Activated CD4-positive, alpha-beta memory T cell treated with anti-CD3 and anti-CD28 coated beads, Interleukin-2, amount 10 ng/mL, durations not matched to agents 7 days and 5 days (primary cell): ENCODE results near the gene GNB4. TPM values are rescaled to one million over a fixed set of nuclear protein-coding genes. Genes with fewer than 3 reads are reported as not detected.

Experiments used
- CTCF ChIA-PET: fragments of 350-600 bp; sonication (Branson Sonifier 250); formaldehyde crosslinking; loops from one replicate; lab custom pipeline; 2021; ENCODE audit warnings: antibody characterized with exemption, inconsistent platforms; lab: Charles Lee
- POLR2A ChIA-PET: fragments of 350-600 bp; sonication (Branson Sonifier 250); formaldehyde crosslinking; loops from one replicate; lab custom pipeline; 2021; ENCODE audit warnings: antibody characterized with exemption; lab: Charles Lee
- DNase-seq: peaks from one replicate; pipeline ENCODE4 v3.0.0-alpha.2; 2020
- H3K27ac Mint-ChIP-seq: one replicate; pipeline ENCODE4 v1.8.0; 2021; ENCODE audit warnings: mild to moderate bottlenecking, mixed read lengths
- H3K27me3 Mint-ChIP-seq: one replicate; pipeline ENCODE4 v1.8.0; 2021; ENCODE audit warnings: mixed read lengths
- H3K36me3 Mint-ChIP-seq: one replicate; pipeline ENCODE4 v1.8.0; 2021; ENCODE audit warnings: low read depth, mixed read lengths
- H3K4me1 Mint-ChIP-seq: one replicate; pipeline ENCODE4 v1.8.0; 2021; ENCODE audit warnings: mixed read lengths
- H3K4me3 Mint-ChIP-seq: one replicate; pipeline ENCODE4 v1.8.0; 2021; ENCODE audit warnings: mild to moderate bottlenecking, mixed read lengths
- H3K9me3 Mint-ChIP-seq: one replicate; pipeline ENCODE4 v1.8.0; 2021; ENCODE audit warnings: mixed read lengths
- total RNA-seq, 2 experiments: library from RNA; stranded (reverse); gene quantifications; one replicate each; pipeline ENCODE4 v1.2.3, GENCODE V29; 2021

GNB4 gene
- total RNA-seq, 2 experiments from 2014 or later: 6.3 to 7.5 TPM

DNA sequence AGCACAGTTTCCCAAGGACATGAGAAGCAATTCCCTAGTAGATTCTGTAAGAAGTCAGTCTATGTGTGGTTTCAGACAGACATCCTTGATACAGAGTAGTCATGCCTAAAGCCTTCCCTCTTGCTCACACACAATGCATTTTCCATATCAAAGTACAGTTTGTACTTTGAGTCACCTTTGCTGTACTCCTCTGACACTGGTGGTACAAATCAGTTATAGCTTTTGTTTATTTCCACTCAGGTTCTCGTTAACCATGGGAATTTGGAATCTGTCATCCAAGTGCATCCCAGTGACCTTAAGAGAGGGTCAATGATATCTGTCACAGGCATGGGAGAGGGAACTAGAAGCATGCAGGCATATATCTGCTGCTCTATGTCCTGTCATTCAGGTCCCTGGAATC is 3.6 kb upstream of the GNB4 start:
- Mint-ChIP-seq H3K4me1 (peaks cover 17% of the 10 kb centered on the region), H3K9me3 (no peaks in the 10 kb centered on the region), H3K27me3 (peaks cover 67% of the 10 kb centered on the region), H3K27ac (no peak overlapping the region), H3K4me3 (no peak overlapping the region), H3K36me3 (no peaks in the 10 kb centered on the region)
- DNase-seq: no peak
- ChIA-PET POLR2A (no interaction called here), CTCF (no interaction called here)

DNA sequence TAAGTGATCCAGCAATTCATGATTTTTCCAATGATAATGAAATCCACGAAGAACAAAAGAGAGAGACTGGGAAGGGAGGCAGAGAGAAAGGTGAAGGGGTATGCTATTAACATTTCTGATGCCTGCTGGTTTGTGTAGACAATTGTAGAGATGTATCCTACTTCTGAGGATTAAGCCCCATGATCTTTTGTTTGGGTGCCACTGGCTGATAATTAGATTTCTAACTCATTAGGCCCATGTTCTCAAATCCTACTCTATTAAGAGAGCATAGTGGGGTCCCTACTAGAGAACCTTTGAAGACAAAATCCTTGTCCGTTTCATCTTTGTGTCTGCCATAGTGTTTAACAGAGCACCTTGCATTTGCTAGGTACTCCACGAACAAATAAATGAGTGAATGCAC is 2.7 kb upstream of the GNB4 start:
- no peak overlapping the region for H3K4me3 Mint-ChIP-seq
- ChIA-PET POLR2A (no interaction called here), CTCF (interaction anchor here (0.6 to 1.2 kb wide), 2 partner anchors 98 to 104 kb away, joined by 3 to 4 read pairs; no protein-coding TSS in a partner anchor)
- H3K9me3 Mint-ChIP-seq: no peaks in the 10 kb centered on the region
- DNase-seq: no peak
- H3K27me3 Mint-ChIP-seq: peaks cover 74% of the 10 kb centered on the region
- no peak overlapping the region for H3K27ac Mint-ChIP-seq
- no peaks in the 10 kb centered on the region for H3K36me3 Mint-ChIP-seq
- H3K4me1 Mint-ChIP-seq: peaks cover 23% of the 10 kb centered on the region

DNA sequence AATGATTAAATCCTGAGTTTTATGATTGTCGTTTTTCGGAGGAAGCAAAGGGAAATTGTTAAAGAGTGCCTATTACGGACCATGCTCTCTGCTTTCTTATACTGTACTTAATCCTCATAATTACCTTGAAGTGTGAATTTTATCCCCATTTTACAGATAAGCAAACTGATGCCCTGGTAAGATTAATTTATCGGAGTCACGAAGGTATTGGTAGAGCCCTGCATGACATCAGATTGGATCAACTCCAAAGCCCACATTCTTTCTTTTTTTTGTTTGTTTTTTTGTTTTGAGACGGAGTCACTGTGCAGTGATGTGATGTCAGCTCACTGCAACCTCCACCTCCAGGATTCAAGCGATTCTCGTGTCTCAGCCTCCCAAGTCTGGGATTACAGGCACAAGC is 1.6 kb upstream of the GNB4 start:
- ChIA-PET CTCF (interaction anchor here (1.2 kb wide), 1 partner anchor 99 kb away, joined by 3 read pairs; no protein-coding TSS in a partner anchor), POLR2A (interaction anchor here (0.6 kb wide), 1 partner anchor 23 kb away, joined by 3 read pairs; no protein-coding TSS in a partner anchor)
- H3K27me3 Mint-ChIP-seq: peaks cover 76% of the 10 kb centered on the region
- H3K36me3 Mint-ChIP-seq: no peaks in the 10 kb centered on the region
- peaks cover 23% of the 10 kb centered on the region for H3K4me1 Mint-ChIP-seq
- H3K27ac Mint-ChIP-seq: no peak overlapping the region
- H3K9me3 Mint-ChIP-seq: no peaks in the 10 kb centered on the region
- H3K4me3 Mint-ChIP-seq: no peak overlapping the region
- DNase-seq: no peak

DNA sequence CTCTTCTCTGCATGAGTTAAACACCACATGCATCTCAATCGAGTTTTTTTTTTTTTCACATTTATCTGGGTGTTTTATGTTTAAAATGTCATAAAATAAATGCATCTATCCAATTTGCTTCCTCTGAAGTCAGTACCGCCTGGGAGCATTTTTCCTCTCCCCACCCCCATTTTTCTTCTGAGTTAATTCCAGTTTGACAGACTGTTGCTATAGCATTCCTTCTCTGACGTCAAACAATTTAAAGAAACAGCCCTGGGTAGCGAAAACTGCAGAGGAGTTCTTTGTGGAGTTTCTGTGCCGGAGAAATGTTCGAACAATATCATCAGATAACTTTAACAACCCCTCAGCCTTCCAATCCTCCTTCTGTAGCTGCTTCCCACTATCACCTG is 900 bp upstream of the GNB4 start:
- H3K36me3 Mint-ChIP-seq: no peaks in the 10 kb centered on the region
- DNase-seq: no peak
- CTCF ChIA-PET: interaction anchor here (1.1 kb wide), 1 partner anchor 382 kb away, joined by 3 read pairs; no protein-coding TSS in a partner anchor
- H3K27me3 Mint-ChIP-seq: peaks cover 76% of the 10 kb centered on the region
- no peak overlapping the region for H3K27ac Mint-ChIP-seq
- POLR2A ChIA-PET: interaction anchor here (1.5 kb wide), 1 partner anchor 128 kb away, joined by 5 read pairs; no protein-coding TSS in a partner anchor
- peak overlapping the region; percentile 77 for H3K4me3 Mint-ChIP-seq
- peaks cover 23% of the 10 kb centered on the region for H3K4me1 Mint-ChIP-seq
- no peaks in the 10 kb centered on the region for H3K9me3 Mint-ChIP-seq

DNA sequence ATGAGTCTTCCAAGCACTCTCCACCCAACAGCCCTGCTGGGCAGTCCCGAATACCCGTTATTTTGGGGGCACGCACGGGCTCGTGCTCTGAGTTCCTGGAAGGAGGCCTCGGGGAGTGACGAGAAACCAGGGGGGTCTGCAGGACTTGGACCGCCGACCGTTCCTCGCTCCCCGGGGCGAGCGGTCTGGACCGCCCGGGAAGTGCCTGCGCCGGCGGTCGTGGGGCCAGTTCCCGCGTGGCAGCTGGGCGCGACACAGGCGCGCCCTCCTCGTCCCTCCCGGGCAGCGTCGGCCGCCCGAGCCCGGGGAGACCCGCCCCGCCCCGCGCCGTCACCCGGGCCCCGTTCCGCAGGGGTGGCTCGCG is 387 bp downstream of the GNB4 start:
- Mint-ChIP-seq H3K27ac (no peak overlapping the region), H3K27me3 (peaks cover 72% of the 10 kb centered on the region)
- POLR2A ChIA-PET: interaction anchor here (1.1 to 1.5 kb wide), 3 partner anchors 9 to 127 kb away, joined by 3 to 5 read pairs (median 3); no protein-coding TSS in a partner anchor

DNA sequence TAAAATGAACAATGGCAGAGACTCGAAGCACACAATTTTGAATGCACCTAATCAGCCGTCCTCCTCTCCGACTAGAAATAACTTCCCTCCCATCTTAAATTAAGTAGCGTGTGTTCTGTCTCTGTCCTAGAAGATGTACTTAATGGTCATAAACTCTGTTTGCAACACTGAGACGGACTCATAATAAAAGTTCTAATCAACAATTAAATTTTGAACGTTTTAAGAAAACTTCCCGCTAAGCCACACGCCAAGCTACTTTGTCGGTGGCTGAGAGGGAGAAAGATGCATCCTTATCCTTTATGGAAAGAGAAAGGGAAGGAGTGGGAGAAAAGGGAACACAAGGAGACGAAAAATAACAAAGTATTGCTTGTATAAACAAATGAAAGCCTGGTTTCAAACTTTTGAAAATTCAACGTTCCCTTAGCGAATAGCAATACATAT is 989 bp downstream of the GNB4 start:
- peak overlapping the region; percentile 80 for H3K4me3 Mint-ChIP-seq
- POLR2A ChIA-PET: interaction anchor here (1.3 kb wide), 1 partner anchor 10 kb away, joined by 3 read pairs; no protein-coding TSS in a partner anchor
- DNase-seq: no peak
- no peaks in the 10 kb centered on the region for H3K36me3 Mint-ChIP-seq
- H3K4me1 Mint-ChIP-seq: peaks cover 23% of the 10 kb centered on the region
- H3K27me3 Mint-ChIP-seq: peaks cover 66% of the 10 kb centered on the region
- no peak overlapping the region for H3K27ac Mint-ChIP-seq
- H3K9me3 Mint-ChIP-seq: no peaks in the 10 kb centered on the region
- CTCF ChIA-PET: interaction anchor here (1.5 kb wide), 1 partner anchor 11 kb away, joined by 6 read pairs; no protein-coding TSS in a partner anchor

More for the DNA sequence above, 387 bp downstream of the GNB4 start:
- CTCF ChIA-PET: interaction anchor here (1.5 kb wide), 1 partner anchor 10 kb away, joined by 6 read pairs; no protein-coding TSS in a partner anchor
- peaks cover 23% of the 10 kb centered on the region for H3K4me1 Mint-ChIP-seq
- DNase-seq: no peak
- H3K9me3 Mint-ChIP-seq: no peaks in the 10 kb centered on the region
- no peaks in the 10 kb centered on the region for H3K36me3 Mint-ChIP-seq
- H3K4me3 Mint-ChIP-seq: peak overlapping the region; percentile 80

DNA sequence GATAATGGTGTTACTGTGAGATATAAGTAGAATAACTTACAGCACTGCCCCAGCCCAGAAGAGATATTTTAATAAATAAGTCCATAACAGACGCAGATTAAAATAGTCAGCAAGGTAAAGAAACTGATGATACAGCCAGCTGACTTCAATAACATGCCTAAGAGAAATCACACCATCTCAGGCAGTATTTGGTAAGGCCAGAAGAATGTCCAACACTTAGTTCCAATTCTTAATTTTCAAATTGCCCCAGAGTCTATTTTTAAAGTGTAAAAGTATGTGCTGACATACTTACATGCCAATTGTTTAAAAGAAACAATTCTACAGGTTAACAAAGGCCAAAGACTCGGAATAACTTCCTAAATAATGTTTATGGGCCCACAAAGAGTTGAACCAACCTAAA is 1.6 kb downstream of the GNB4 start:
- H3K4me1 Mint-ChIP-seq: peaks cover 23% of the 10 kb centered on the region
- CTCF ChIA-PET: no interaction called here
- POLR2A ChIA-PET: no interaction called here
- H3K36me3 Mint-ChIP-seq: no peaks in the 10 kb centered on the region
- DNase-seq: no peak
- no peak overlapping the region for H3K4me3 Mint-ChIP-seq
- H3K27me3 Mint-ChIP-seq: peaks cover 62% of the 10 kb centered on the region
- no peaks in the 10 kb centered on the region for H3K9me3 Mint-ChIP-seq
- H3K27ac Mint-ChIP-seq: no peak overlapping the region

DNA sequence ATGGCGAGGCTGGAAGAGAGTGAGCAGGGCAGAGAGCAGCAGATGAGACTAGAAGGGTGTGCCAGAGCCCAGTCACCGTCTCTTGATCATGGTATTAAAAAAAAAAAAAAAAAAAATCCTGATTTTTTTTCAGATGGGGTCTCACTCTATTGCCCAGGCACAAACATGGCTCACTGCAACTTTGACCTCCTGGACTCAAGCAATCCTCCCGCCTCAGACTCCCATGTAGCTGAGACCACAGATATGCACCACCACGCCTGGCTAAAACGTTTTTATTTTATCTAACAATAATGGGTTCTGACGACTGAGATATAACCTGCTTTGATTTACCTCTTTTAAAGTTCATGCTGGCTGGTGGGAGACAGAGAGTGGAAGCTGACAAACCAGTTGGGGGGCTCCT is 4.0 kb downstream of the GNB4 start:
- ChIA-PET POLR2A (interaction anchor here (0.6 kb wide), 1 partner anchor 69 kb away, joined by 3 read pairs; no protein-coding TSS in a partner anchor), CTCF (interaction anchor here (0.7 to 0.9 kb wide), 2 partner anchors 111 to 161 kb away, joined by 3 read pairs; no protein-coding TSS in a partner anchor)
- no peak overlapping the region for H3K4me3 Mint-ChIP-seq
- peaks cover 22% of the 10 kb centered on the region for H3K4me1 Mint-ChIP-seq
- DNase-seq: no peak
- H3K36me3 Mint-ChIP-seq: no peaks in the 10 kb centered on the region
- no peak overlapping the region for H3K27ac Mint-ChIP-seq
- no peaks in the 10 kb centered on the region for H3K9me3 Mint-ChIP-seq
- peaks cover 45% of the 10 kb centered on the region for H3K27me3 Mint-ChIP-seq

DNA sequence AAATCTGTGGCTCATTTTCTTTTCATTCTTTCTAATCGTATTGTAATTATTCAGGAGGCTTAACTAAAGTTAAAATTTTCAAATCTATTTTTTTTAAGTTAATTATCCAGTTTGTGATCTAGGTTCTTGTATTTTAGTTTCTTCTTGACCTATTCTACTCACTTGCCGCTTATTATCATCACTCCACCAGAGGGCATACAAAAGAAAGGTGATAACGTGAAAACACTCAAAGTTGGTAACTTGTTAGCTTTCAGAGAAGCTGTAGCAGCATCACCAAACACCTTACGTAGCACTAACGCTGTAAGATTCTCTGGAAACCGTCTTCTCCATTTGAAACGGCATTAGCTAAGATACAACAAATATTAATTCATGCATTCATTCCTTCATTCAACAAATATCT is 4.8 kb downstream of the GNB4 start:
- Mint-ChIP-seq H3K27me3 (peaks cover 40% of the 10 kb centered on the region), H3K27ac (no peak overlapping the region), H3K4me1 (peaks cover 15% of the 10 kb centered on the region), H3K36me3 (no peaks in the 10 kb centered on the region), H3K9me3 (no peaks in the 10 kb centered on the region), H3K4me3 (no peak overlapping the region)
- DNase-seq: no peak
- ChIA-PET POLR2A (no interaction called here), CTCF (interaction anchor here (0.7 to 0.9 kb wide), 2 partner anchors 112 to 162 kb away, joined by 3 read pairs; no protein-coding TSS in a partner anchor)

DNA sequence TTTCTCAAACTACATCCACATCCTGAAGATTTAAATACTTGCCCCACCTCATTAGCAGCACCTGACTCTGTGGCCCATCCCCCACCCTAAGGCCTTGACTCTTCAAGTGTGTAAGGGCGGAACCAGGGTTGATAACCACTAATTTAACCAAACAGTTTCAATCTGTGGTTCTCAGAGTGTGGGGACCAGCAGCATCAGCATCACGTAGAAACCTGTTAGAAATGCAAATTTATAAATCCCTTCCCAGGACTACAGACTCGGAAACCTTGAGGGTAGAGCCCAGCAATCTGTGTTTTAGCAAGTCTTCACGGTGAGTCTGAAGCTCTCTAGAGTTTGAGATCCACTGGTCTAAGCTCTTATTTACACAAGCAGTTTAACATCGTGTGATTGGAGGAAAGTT is 12.4 kb downstream of the GNB4 start:
- peaks cover 8% of the 10 kb centered on the region for H3K4me1 Mint-ChIP-seq
- H3K27ac Mint-ChIP-seq: no peak overlapping the region
- DNase-seq: peak; percentile 23
- no peaks in the 10 kb centered on the region for H3K9me3 Mint-ChIP-seq
- no peak overlapping the region for H3K4me3 Mint-ChIP-seq
- CTCF ChIA-PET: no interaction called here
- POLR2A ChIA-PET: no interaction called here
- peaks cover 3% of the 10 kb centered on the region for H3K27me3 Mint-ChIP-seq
- no peaks in the 10 kb centered on the region for H3K36me3 Mint-ChIP-seq

DNA sequence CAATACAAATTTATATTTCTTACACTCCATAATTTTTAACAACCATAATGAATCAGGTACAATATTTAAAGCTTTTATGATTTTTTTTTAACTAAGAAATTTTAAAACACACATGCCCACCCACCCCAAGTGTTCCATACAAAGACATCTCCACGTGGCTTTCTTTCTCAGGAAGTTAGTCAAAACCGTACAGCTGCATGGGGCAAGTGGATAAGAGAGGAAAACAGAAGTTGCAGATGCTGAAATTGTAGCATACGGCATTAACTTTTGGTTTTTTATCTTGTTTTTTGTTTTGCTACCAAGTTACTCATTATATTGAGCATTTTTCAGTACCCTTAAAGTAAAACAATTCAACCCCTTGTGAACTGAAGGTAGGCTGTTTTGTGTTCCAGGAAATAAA is 14.8 kb downstream of the GNB4 start:
- ChIA-PET POLR2A (no interaction called here), CTCF (no interaction called here)
- Mint-ChIP-seq H3K27me3 (peaks cover 3% of the 10 kb centered on the region), H3K27ac (no peak overlapping the region), H3K9me3 (no peaks in the 10 kb centered on the region), H3K4me1 (peaks cover 8% of the 10 kb centered on the region), H3K36me3 (no peaks in the 10 kb centered on the region), H3K4me3 (no peak overlapping the region)
- no peak for DNase-seq

DNA sequence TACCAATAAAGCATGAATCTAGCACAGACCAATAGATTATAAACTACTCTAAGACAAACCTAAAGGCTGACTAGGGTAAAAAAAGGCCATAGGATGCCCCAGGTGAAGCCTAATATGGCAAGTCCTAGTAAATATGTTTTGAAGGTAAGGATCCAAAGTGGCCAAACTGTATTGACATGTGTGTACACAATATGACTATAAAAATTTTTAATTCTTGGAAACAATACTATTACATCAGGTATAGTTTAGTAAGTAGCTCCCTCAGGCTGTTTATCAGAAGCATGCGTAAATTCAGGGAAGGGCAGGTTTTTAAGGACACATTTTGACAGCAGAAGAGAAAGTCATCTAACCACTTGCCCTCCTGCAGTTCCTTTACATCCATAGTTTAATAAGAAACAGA is 18.8 kb downstream of the GNB4 start:
- CTCF ChIA-PET: no interaction called here
- POLR2A ChIA-PET: no interaction called here
- no peak overlapping the region for H3K4me3 Mint-ChIP-seq
- H3K4me1 Mint-ChIP-seq: no peaks in the 10 kb centered on the region
- peaks cover 3% of the 10 kb centered on the region for H3K27me3 Mint-ChIP-seq
- no peak overlapping the region for H3K27ac Mint-ChIP-seq
- DNase-seq: no peak
- H3K9me3 Mint-ChIP-seq: no peaks in the 10 kb centered on the region
- H3K36me3 Mint-ChIP-seq: no peaks in the 10 kb centered on the region

DNA sequence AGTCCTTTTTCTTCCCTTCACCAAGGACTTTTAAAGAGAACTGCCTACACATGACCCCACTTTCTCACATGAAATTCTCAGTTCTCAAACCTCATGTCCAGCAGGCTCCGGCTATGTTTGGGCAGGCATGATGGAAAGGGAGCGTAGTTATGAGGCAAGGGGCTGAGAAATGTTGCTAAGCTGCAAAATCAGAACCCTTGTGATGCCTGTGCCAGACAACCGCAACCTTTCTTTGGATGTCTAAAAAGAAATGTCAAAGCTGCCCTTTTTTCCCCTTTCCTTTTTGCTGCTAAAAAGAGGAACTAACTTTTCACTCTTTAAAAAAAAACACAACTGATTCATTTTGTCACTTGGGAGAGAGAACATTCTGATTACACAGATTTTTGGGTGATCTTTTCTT is 19.2 kb downstream of the GNB4 start:
- Mint-ChIP-seq H3K4me3 (no peak overlapping the region), H3K27me3 (peaks cover 3% of the 10 kb centered on the region), H3K4me1 (no peaks in the 10 kb centered on the region), H3K27ac (no peak overlapping the region), H3K36me3 (no peaks in the 10 kb centered on the region), H3K9me3 (no peaks in the 10 kb centered on the region)
- DNase-seq: no peak
- ChIA-PET POLR2A (no interaction called here), CTCF (no interaction called here)
